ENCODE measurements around the gene SNCB. TPM values are rescaled to one million over a fixed set of nuclear protein-coding genes. Genes with fewer than 3 reads are reported as not detected.

The SNCB gene
- total and polyA plus RNA-seq, 2 of the 13 experiments (the other 11 are each of a cell fraction or from before 2014, with no cell fraction given), result not detected

DNA sequence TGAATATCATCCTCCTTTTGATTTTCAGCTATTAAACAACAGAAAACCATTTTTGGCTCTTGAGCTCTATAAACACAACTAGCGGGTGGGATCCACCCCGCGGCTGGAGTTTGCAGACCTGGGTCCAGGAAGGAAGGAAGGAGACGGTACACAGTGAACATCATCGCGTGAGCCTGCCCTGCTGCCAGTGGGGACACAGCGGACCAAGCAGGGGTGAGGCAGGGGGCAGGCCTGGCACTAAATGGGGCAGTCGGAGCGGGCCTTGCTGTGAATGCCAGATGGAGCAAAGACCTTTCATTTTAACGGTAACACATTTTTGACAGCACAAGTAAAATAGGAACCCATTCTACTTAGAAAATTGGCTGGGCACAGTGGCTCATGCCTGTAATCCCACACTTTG is 31.3 kb upstream of the SNCB start:
- no TSS peak for BruUV-seq (replicated peaks)
- peaks cover 14% of the 10 kb centered on the region for H3K4me1 ChIP-seq (ENCODE audit: insufficient read depth, low read length)

More for the DNA sequence above, 31.3 kb upstream of the SNCB start:
- Histone ChIP-seq H2AFZ (ENCODE audit: low read length) (no peak overlapping the region), H4K20me1 (ENCODE audit: insufficient read depth, low read length) (no peaks in the 10 kb centered on the region), H3K27ac (ENCODE audit: extremely low read length, insufficient read depth, low read length) (no peak overlapping the region), H3K9me3 (ENCODE audit: low read length) (no peaks in the 10 kb centered on the region), H3K4me3 (replicated peaks in 1 of 3; ENCODE audit: insufficient read depth in 1 of 3, low read depth in 2 of 3, low read length in 3 of 3) (no peak overlapping the region), H3K27me3 (ENCODE audit: control insufficient read depth in 1 of 2, insufficient read depth in 2 of 2, low read length in 2 of 2) (peaks cover 5 to 7% of the 10 kb centered on the region in 2 experiments; a peak in 4 of 5 replicates), H3K9ac (ENCODE audit: insufficient read depth, low read depth, low read length) (no peak overlapping the region), H3K79me2 (ENCODE audit: insufficient read depth, low read length) (no peaks in the 10 kb centered on the region), H3K36me3 (replicated peaks in 1 of 2; ENCODE audit: control insufficient read depth in 1 of 2, insufficient read depth in 2 of 2, low read length in 2 of 2) (no peaks in the 10 kb centered on the region), H3K4me2 (ENCODE audit: low read depth, low read length) (no peak overlapping the region)
- CTCF ChIA-PET (ENCODE audit: low intra/inter-chr PET ratio, low total read pairs), result no interaction called here
- intact Hi-C loops (cut with micrococcal nuclease; ENCODE audit: unreplicated experiment) (no loop called here), in situ Hi-C loops (cut with HindIII; ENCODE audit: extremely low pct_ligation_motif_present, low pct_unique_long_range_greater_than_20kb) (loop anchor here (10.0 kb wide), 1 partner anchor 293 kb away; no protein-coding TSS in a partner anchor)
- POLR2A ChIA-PET, result no interaction called here
- WGBS (ENCODE audit: low lambda C conversion rate), result 77% methylated on average over 10 of the region's 10 CpGs
- ATAC-seq, result no peak
- no peak for FAIRE-seq
- TF ChIP-seq ZNF225 (CRISPR knock-in tag; IDR thresholded peaks at IDR 0.05) (no peak), ZNF773 (CRISPR knock-in tag; IDR thresholded peaks at IDR 0.05; ENCODE audit: borderline replicate concordance) (no peak), ZNF510 (CRISPR knock-in tag; IDR thresholded peaks at IDR 0.05; ENCODE audit: low read depth) (no peak), ZNF180 (CRISPR knock-in tag; IDR thresholded peaks at IDR 0.05; ENCODE audit: borderline replicate concordance, low read depth) (no peak), NFKB2 (CRISPR knock-in tag; IDR thresholded peaks at IDR 0.05; ENCODE audit: borderline replicate concordance) (no peak), GATA4 (IDR thresholded peaks at IDR 0.05; ENCODE audit: borderline replicate concordance, low read depth) (no peak), PHF5A (CRISPR knock-in tag; IDR thresholded peaks at IDR 0.05; ENCODE audit: low read depth, unreplicated experiment) (no peak)
- TF ChIP-seq, protein P1, sequence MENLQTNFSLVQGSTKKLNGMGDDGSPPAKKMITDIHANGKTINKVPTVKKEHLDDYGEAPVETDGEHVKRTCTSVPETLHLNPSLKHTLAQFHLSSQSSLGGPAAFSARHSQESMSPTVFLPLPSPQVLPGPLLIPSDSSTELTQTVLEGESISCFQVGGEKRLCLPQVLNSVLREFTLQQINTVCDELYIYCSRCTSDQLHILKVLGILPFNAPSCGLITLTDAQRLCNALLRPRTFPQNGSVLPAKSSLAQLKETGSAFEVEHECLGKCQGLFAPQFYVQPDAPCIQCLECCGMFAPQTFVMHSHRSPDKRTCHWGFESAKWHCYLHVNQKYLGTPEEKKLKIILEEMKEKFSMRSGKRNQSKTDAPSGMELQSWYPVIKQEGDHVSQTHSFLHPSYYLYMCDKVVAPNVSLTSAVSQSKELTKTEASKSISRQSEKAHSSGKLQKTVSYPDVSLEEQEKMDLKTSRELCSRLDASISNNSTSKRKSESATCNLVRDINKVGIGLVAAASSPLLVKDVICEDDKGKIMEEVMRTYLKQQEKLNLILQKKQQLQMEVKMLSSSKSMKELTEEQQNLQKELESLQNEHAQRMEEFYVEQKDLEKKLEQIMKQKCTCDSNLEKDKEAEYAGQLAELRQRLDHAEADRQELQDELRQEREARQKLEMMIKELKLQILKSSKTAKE (CRISPR knock-in tag; IDR thresholded peaks at IDR 0.05; ENCODE audit: borderline replicate concordance), result no peak
- no peak for DNase-seq (ENCODE audit: low spot score)
